GM12873 (cell line): ENCODE measurements around the gene LRRC18.

ENCODE experiments used
- TF ChIP-seq, protein P1 (sequence below): IDR thresholded peaks from 2 replicates; pipeline ENCODE4 v1.5.1; 2012; ENCODE audit warnings: low read depth, mild to moderate bottlenecking, moderate library complexity, low read length, control low read depth; ENCODE audit not compliant: insufficient read depth; ENCODE audit errors: missing control alignments

Gene LRRC18

DNA sequence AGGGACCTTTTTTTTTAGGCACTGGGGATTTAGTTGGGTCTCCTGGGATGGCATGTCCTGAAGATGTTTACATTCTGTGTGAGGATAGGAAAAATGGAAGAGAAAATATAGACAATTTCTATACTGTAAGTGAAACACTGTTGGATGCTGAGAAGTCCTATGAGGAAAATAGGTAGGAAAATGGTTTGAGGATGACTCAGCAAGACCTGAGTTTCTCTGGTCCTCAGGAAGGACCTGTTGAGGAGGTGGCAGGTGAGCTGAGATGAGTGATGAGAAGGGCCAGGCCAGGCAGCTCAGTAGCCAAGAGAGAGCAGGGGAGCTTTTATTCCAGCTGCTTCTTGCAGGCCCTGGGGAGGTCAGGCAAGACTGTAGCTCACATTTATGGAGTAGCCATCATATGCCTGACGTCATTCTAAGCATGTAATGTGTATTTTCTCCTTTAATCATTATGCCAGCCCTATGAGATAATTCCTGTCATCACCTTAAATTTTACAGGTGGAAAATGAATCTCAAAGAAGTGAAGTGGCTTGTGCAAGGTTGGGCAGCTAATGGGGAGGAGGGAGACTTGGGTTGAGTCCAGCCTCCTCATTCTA is 19.1 kb upstream of the LRRC18 start:
- TF ChIP-seq, protein P1, sequence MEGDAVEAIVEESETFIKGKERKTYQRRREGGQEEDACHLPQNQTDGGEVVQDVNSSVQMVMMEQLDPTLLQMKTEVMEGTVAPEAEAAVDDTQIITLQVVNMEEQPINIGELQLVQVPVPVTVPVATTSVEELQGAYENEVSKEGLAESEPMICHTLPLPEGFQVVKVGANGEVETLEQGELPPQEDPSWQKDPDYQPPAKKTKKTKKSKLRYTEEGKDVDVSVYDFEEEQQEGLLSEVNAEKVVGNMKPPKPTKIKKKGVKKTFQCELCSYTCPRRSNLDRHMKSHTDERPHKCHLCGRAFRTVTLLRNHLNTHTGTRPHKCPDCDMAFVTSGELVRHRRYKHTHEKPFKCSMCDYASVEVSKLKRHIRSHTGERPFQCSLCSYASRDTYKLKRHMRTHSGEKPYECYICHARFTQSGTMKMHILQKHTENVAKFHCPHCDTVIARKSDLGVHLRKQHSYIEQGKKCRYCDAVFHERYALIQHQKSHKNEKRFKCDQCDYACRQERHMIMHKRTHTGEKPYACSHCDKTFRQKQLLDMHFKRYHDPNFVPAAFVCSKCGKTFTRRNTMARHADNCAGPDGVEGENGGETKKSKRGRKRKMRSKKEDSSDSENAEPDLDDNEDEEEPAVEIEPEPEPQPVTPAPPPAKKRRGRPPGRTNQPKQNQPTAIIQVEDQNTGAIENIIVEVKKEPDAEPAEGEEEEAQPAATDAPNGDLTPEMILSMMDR, result no peak

DNA sequence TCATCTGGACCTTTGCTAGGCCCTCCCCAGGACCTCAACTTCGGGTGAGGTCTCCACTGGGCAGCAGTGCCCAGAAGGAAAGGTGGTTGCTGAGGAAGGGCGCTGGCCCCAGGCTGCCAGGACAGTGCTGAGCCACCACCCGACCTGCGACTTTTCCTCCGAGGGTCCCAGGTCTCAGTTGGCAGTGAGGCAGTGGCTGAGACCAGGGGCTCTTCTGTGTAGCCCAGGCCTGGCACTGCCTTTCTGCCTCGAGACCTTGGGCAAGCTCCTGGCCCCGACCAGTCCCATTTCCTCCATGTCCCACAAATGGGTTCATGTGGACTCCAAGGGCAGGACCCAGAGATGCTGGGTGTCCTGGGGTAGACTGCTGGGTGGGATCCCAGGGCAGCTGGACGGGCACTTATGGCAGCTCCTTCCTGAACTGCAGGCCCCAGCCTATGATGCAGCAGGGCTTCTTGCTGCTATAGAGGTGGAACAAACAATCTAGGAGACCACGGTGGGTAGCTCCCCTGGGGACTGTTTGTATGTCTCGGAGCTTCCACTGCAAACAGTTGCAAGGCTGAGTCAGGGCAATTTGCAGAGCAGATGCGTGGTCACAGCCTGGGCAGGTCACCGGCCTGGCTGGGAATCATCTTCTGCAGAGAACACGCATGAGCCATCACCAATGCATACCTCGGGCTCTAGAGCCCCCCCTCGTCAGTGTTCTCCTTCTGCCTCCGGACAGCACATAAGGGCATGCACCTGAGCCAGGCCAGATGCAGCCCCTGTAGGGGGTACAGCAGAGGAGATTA is 17.9 kb upstream of the LRRC18 start:
- TF ChIP-seq, protein P1, result no peak

DNA sequence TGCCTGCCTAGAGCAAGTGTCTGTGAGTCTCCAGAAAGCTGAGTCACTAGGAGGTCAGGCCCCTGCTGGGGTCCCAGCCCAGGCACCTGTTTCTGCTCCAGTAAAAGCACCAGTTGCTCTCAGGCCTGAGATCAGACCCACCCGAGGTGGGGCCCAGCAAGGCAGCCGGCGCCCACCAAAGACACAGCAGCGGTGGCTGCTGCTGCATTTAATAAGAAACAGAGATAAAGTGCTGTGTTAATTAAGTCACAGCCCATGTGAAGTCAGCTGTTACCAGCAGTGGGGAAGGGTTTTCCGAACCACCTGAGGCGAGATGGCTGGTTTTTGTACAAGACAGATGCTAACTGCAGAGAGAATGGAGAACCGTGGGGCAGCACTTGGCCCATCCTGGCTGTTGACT is 12.1 kb upstream of the LRRC18 start:
- TF ChIP-seq, protein P1, result no peak

DNA sequence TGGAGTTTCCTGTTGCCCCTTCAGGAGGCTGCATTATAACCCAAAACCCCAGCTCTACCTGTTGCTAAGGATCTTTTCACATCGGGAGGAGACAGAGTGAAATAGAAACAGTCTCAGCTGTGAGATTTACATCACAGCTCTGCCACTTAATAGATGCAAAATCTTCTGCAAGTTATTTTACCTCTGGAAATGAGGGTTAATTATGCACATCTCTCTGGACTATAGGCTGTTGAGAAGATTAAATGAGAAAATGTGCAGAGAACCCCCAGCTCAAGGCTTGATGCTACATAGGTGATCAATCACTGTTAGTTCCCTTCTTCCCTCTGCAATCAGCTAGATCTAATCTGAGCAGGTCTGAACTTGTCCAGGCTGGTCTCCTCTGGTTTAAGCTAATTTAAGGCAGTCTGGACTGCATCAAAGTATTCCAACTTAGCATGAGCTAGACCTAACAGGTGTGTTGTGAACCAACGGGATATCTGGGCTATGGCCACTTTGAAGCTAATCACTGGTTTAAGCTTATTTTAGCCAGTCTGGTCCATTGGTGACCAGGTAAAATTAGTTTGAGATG is 8.9 kb upstream of the LRRC18 start:
- TF ChIP-seq, protein P1, result no peak

DNA sequence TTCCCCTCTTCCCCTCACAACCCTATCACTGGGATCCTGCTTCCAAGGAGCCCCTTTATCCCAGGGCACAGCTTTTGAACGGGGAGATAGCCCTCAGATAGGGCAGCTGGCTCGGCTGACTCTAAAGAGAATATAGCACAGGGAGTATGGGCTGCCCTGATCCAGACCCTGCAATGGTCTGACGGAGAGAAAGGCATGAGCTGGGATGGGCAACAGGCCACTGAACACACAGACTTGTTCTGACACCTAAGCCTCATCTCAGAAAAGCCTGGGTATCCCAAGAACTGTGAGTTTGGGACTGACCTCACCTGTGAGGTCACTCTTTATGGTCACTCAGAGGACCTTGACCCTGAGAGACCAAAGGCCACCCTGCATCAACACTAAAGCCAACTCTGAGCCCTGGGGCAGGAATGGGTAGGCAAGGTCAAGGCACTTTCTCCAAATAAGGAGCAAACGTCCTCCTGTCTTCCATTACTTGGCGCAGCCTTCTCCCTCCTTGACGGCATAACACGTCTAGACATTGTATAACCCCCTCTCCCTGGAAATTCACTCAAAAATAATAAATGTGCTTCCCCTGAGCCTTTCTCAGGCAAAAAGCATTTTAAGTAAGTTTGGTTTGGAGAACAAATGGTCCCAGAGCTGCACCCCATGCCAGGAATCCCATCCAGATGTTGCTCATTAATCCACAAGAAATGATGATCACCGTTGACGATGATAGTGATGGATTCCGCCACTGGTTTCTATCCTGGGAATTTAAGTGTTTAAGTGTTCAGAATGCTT is 8.2 kb upstream of the LRRC18 start:
- TF ChIP-seq, protein P1, result no peak

DNA sequence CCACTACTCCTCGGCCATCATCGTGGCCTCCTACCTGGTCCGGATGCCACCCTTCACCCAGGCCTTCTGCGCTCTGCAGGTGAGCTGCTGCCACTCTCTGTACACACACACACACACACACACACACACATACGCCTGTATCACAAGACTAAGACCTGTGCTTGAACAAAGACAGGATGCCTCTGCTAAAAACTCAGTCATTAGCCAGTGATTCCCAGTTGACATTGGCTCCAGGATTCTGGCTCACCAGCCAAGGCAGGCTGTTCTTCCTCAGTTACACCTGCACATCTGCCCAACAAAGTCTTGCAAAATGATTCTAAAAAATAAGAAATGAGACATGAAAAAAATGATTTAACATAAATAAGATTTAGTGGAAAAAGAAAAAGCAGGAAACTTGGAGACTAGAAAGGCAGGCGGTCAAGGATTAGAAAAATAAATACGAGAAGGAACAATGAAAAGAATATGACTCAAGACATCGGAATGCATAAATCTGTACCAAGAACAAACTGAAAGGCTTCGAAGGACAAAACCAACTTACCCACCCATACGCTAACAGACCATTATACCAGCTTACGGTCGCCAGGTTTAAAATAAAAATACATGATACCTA is 7.4 kb upstream of the LRRC18 start:
- TF ChIP-seq, protein P1, result no peak

DNA sequence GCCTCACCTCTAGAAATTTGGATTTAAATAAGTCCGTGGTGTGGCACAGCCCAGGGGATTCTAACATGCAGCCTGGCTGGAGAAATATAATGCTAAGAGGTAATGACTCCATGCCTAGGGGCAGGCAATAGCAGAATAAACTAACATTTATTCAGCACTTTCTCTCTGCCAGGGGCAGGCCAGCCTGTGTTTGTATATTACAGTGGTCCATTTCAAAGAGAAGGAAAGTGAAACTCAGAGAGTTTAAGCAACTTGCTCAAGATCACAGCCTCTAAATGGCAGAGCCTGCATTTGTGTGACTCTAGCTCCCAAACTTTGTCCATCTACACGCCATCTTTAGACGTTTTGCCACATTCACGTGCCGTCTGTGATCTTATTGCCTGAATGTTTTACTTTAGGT is 6.7 kb upstream of the LRRC18 start:
- TF ChIP-seq, protein P1, result no peak
